Panc1 (cell line): Measurements from ENCODE around the gene CTSS. TPM values are rescaled to one million over a fixed set of nuclear protein-coding genes. Genes with fewer than 3 reads are reported as not detected.
"Not testable (repeated sequence)": the region's sequence is repeated elsewhere in the genome, so short reads cannot be mapped to it uniquely, and the experiment has no call there.

Experiments
- ATAC-seq: fragments of 200-7000 bp; cut with Tn5 transposase; 2 replicates; pipeline ENCODE4 v1.9.1; 2020; ENCODE audit warnings: mild to moderate bottlenecking, moderate library complexity
- BruUV-seq: library from RNA; stranded (reverse); fragments of 400-500 nt; replicated peaks from 2 replicates; lab custom pipeline; 2021; lab: Mats Ljungman, UMichigan
- CTCF ChIA-PET: fragments of 300-600 bp; sonication (Branson Sonifier 250); formaldehyde crosslinking; loops from one replicate; lab custom pipeline; 2022; ENCODE audit warnings: antibody characterized with exemption; lab: Charles Lee
- POLR2A ChIA-PET: fragments of 300-600 bp; sonication (Branson Sonifier 250); formaldehyde crosslinking; loops from one replicate; lab custom pipeline; 2022; ENCODE audit warnings: antibody characterized with exemption; lab: Charles Lee
- DNase-seq: peaks from one replicate; pipeline ENCODE4 v3.0.0-alpha.2; 2010; ENCODE audit warnings: low read depth, low spot score
- H3K27ac ChIP-seq: 2 replicates; pipeline ENCODE4 v1.5.1; 2011; ENCODE audit warnings: mild to moderate bottlenecking, low read length, inconsistent platforms
- H3K27me3 ChIP-seq: fragments of 200-500 bp; sonication (Bioruptor generic); 2 replicates; pipeline ENCODE4 v1.6.0; 2014; ENCODE audit warnings: low read length, inconsistent platforms; ENCODE audit not compliant: control insufficient read depth, insufficient read depth
- H3K36me3 ChIP-seq: fragments of 200-500 bp; sonication (Bioruptor generic); 2 replicates; pipeline ENCODE4 v1.5.1; 2014; ENCODE audit warnings: inconsistent platforms, mild to moderate bottlenecking, low read length, moderate library complexity; ENCODE audit not compliant: control insufficient read depth, insufficient read depth
- H3K4me1 ChIP-seq: 2 replicates; pipeline ENCODE4 v1.5.1; 2011; ENCODE audit warnings: inconsistent platforms, mild to moderate bottlenecking, low read length, moderate library complexity; ENCODE audit not compliant: control insufficient read depth, insufficient read depth
- H3K4me3 ChIP-seq, 2 experiments: 2 replicates each; pipeline ENCODE4 v1.5.1; 2011 to 2012; ENCODE audit warnings: low read depth in 2 of 2, low read length in 2 of 2, mild to moderate bottlenecking in 2 of 2, inconsistent platforms in 1 of 2, moderate library complexity in 1 of 2
- H3K9me3 ChIP-seq: fragments of 200-500 bp; sonication (Bioruptor generic); 2 replicates; pipeline ENCODE4 v1.5.1; 2014; ENCODE audit warnings: low read depth, mild to moderate bottlenecking, inconsistent platforms, low read length, moderate library complexity; ENCODE audit not compliant: control insufficient read depth, insufficient read depth
- CTCF ChIP-seq: fragments of 450-650 bp; IDR thresholded peaks from 2 replicates; pipeline ENCODE4 v1.5.1; 2017; ENCODE audit warnings: mild to moderate bottlenecking
- POLR2AphosphoS5 ChIP-seq: IDR thresholded peaks from 2 replicates; pipeline ENCODE4 v1.6.1; 2012; ENCODE audit warnings: mild to moderate bottlenecking, low read depth, low read length, moderate library complexity
- SIN3A ChIP-seq: IDR thresholded peaks from 2 replicates; pipeline ENCODE4 v1.6.1; 2012; ENCODE audit warnings: low read depth, mild to moderate bottlenecking, low read length, moderate library complexity, borderline replicate concordance; ENCODE audit not compliant: insufficient read depth
- TCF7L2 ChIP-seq: IDR thresholded peaks from 2 replicates; pipeline ENCODE4 v1.6.1; 2011; ENCODE audit warnings: mild to moderate bottlenecking, low read depth, low read length, inconsistent platforms
- in situ Hi-C: cut with HindIII; loops from 2 replicates; pipeline ENCODE4 v1.10.0; 2016; ENCODE audit warnings: low sequenced_read_pairs, low pct_unique_long_range_greater_than_20kb
- intact Hi-C: fragments of 100-400 bp; cut with micrococcal nuclease; formaldehyde crosslinking; loops from one replicate; pipeline ENCODE4 v1.10.0; 2022; ENCODE audit not compliant: unreplicated experiment
- total RNA-seq: library from RNA; stranded (reverse); gene quantifications from one replicate; pipeline ENCODE4 v1.2.1, GENCODE V29; 2021; ENCODE audit not compliant: unreplicated experiment
- TF ChIP-seq, protein P1 (sequence below), 2 experiments: IDR thresholded peaks; 2 replicates each; pipeline ENCODE4 v1.6.1; 2011 to 2012; ENCODE audit warnings: low read depth in 2 of 2, control low read depth in 1 of 2, low read length in 1 of 2, mild to moderate bottlenecking in 1 of 2, moderate library complexity in 1 of 2; ENCODE audit not compliant: insufficient read depth in 1 of 2

CTSS gene
- total RNA-seq, 1 experiment from 2014 or later: 5.1 TPM

DNA sequence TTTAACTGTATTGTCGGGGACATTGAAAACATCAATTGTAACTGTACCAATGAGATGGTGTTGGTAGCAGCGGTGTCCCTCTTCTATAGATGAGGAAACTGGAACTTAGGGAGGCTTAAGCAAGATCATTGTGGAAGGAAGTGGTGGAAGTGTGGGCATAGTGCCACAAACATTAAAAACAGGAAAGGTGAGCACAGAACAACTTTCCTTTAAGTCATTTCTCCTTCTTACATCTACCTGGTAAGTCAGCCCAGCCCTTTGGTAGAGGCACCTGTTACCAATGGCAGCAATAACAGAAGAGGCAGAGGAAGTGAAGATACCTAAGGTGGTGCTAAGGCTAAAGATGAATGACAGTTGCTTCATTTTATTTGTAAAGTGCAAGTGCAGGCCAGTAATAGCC is 12.0 kb upstream of the CTSS start:
- in situ Hi-C loops: no loop called here
- Histone ChIP-seq H3K9me3 (no peaks in the 10 kb centered on the region), H3K27ac (no peak overlapping the region), H3K4me3 (no peak overlapping the region), H3K36me3 (no peaks in the 10 kb centered on the region), H3K4me1 (no peaks in the 10 kb centered on the region), H3K27me3 (no peaks in the 10 kb centered on the region)
- TF ChIP-seq, protein P1, sequence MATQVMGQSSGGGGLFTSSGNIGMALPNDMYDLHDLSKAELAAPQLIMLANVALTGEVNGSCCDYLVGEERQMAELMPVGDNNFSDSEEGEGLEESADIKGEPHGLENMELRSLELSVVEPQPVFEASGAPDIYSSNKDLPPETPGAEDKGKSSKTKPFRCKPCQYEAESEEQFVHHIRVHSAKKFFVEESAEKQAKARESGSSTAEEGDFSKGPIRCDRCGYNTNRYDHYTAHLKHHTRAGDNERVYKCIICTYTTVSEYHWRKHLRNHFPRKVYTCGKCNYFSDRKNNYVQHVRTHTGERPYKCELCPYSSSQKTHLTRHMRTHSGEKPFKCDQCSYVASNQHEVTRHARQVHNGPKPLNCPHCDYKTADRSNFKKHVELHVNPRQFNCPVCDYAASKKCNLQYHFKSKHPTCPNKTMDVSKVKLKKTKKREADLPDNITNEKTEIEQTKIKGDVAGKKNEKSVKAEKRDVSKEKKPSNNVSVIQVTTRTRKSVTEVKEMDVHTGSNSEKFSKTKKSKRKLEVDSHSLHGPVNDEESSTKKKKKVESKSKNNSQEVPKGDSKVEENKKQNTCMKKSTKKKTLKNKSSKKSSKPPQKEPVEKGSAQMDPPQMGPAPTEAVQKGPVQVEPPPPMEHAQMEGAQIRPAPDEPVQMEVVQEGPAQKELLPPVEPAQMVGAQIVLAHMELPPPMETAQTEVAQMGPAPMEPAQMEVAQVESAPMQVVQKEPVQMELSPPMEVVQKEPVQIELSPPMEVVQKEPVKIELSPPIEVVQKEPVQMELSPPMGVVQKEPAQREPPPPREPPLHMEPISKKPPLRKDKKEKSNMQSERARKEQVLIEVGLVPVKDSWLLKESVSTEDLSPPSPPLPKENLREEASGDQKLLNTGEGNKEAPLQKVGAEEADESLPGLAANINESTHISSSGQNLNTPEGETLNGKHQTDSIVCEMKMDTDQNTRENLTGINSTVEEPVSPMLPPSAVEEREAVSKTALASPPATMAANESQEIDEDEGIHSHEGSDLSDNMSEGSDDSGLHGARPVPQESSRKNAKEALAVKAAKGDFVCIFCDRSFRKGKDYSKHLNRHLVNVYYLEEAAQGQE (IDR thresholded peaks at IDR 0.05; ENCODE audit: insufficient read depth in 1 of 2, low read depth in 2 of 2, low read length in 1 of 2): no peak
- no peak for TF ChIP-seq SIN3A
- TF ChIP-seq POLR2AphosphoS5: no peak
- TF ChIP-seq TCF7L2: no peak
- no peak for TF ChIP-seq CTCF
- ChIA-PET CTCF (no interaction called here), POLR2A (no interaction called here)
- no peak for DNase-seq
- no TSS peak for BruUV-seq
- intact Hi-C loops: no loop called here
- no peak for ATAC-seq

GRCh38 chr1:150775931-150776505 is 10.4 kb upstream of the CTSS start:
- CTCF ChIA-PET: not testable (repeated sequence)

DNA sequence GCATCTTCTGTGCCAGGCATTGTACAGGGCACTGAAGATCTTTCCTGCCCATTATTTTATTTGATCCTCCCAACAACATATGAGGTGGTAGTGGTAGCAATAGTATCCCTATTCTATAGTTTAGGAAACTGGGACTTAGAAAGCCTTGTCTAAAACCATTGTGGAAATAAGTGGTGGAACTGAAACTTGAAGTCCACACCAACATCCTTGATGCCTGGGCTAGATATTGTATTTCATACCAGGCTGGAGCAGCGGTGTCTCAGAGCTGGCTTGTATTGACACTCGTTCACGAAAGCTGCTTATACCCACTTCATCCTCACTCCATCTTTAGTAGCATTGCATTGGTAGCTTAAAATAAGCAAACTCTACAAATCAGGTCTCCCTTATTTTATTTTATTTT is 9.7 kb upstream of the CTSS start:
- DNase-seq (no peak), ATAC-seq (no peak)
- Histone ChIP-seq H3K9me3 (no peaks in the 10 kb centered on the region), H3K27me3 (no peaks in the 10 kb centered on the region), H3K27ac (no peak overlapping the region), H3K36me3 (no peaks in the 10 kb centered on the region), H3K4me3 (no peak overlapping the region), H3K4me1 (no peaks in the 10 kb centered on the region)
- TF ChIP-seq, protein P1 (IDR thresholded peaks at IDR 0.05; ENCODE audit: insufficient read depth in 1 of 2, low read depth in 2 of 2, low read length in 1 of 2): no peak
- TF ChIP-seq SIN3A: no peak
- no peak for TF ChIP-seq POLR2AphosphoS5
- no peak for TF ChIP-seq TCF7L2
- no peak for TF ChIP-seq CTCF
- BruUV-seq: no TSS peak
- intact Hi-C loops (no loop called here), in situ Hi-C loops (no loop called here)
- ChIA-PET POLR2A (no interaction called here), CTCF (no interaction called here)

More at GRCh38 chr1:150775931-150776505, 10.4 kb upstream of the CTSS start:
- ATAC-seq, H3K27ac ChIP-seq, H3K4me1 ChIP-seq, BruUV-seq, H3K4me3 ChIP-seq, in situ Hi-C loops, intact Hi-C loops, H3K9me3 ChIP-seq, H3K27me3 ChIP-seq, H3K36me3 ChIP-seq, DNase-seq: not testable (repeated sequence)
- POLR2A ChIA-PET: interaction anchor here (0.6 kb wide), 1 partner anchor 119 kb away, joined by 4 read pairs; no protein-coding TSS in a partner anchor
